ENCODE data around the gene PDIA5. TPM values are rescaled to one million over a fixed set of nuclear protein-coding genes. Genes with fewer than 3 reads are reported as not detected.

The PDIA5 gene
- total RNA-seq, 2 donors from 2014 or later: 28.0 to 33.2 TPM

DNA sequence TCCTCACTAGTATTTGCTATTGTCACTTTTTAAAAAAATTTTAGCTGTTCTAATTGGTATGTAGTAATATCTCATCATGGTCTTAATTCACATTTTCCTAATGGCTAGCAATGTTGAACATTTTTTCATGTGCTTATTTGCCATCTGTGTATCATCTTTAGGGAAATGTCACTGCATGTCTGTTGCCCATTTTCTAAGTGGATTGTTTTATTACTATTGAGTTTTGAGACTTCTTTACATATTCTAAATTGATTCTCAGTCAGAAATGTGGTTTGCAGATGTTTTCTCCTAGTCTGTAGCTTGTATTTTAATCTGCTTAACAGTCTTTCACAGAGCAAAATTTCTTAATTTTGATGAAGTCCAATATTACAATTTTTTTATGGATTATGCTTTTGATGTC, 101.3 kb downstream of the PDIA5 start:
- Histone ChIP-seq H3K4me3 (no peak overlapping the region), H3K9me3 (no peaks in the 10 kb centered on the region), H3K4me1 (ENCODE audit: control insufficient read depth in 1 of 2, low read depth in 2 of 2) (no peaks in the 10 kb centered on the region), H3K27ac (no peak overlapping the region), H3K36me3 (peaks cover 17% of the 10 kb centered on the region), H3K27me3 (replicated peaks; ENCODE audit: insufficient read depth) (no peaks in the 10 kb centered on the region)
- DNase-seq (ENCODE audit: low spot score) (no peak), ATAC-seq (ENCODE audit: insufficient number of reproducible peaks, low FRiP score, low read depth) (no peak)
- TF ChIP-seq, protein P1, sequence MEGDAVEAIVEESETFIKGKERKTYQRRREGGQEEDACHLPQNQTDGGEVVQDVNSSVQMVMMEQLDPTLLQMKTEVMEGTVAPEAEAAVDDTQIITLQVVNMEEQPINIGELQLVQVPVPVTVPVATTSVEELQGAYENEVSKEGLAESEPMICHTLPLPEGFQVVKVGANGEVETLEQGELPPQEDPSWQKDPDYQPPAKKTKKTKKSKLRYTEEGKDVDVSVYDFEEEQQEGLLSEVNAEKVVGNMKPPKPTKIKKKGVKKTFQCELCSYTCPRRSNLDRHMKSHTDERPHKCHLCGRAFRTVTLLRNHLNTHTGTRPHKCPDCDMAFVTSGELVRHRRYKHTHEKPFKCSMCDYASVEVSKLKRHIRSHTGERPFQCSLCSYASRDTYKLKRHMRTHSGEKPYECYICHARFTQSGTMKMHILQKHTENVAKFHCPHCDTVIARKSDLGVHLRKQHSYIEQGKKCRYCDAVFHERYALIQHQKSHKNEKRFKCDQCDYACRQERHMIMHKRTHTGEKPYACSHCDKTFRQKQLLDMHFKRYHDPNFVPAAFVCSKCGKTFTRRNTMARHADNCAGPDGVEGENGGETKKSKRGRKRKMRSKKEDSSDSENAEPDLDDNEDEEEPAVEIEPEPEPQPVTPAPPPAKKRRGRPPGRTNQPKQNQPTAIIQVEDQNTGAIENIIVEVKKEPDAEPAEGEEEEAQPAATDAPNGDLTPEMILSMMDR (IDR thresholded peaks at IDR 0.05): no peak

DNA sequence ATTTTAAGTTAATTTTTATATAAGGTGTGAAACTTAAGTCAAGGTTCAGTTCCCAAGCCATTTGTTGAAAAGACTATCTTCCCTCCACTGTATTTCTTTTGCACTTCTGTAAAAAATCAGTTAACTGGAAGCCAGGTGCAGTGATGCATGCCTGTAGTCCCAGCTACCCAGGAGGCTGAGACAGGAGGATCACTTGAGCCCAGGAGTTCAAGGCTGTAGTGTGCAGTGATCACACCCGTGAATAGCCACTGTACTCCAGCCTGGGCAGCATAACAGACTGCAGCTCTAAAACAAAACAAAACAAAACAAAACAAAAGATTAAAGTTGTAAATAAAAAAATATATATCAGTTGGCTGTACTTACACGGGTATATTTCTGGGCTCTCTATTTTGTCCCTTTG, 101.8 kb downstream of the PDIA5 start:
- H3K4me1 ChIP-seq (ENCODE audit: control insufficient read depth in 1 of 2, low read depth in 2 of 2): no peaks in the 10 kb centered on the region
- no peak for ATAC-seq (ENCODE audit: insufficient number of reproducible peaks, low FRiP score, low read depth)
- no peak overlapping the region for H3K4me3 ChIP-seq
- H3K27me3 ChIP-seq (replicated peaks; ENCODE audit: insufficient read depth): no peaks in the 10 kb centered on the region
- DNase-seq (ENCODE audit: low spot score): no peak
- TF ChIP-seq, protein P1 (IDR thresholded peaks at IDR 0.05): no peak
- H3K27ac ChIP-seq: no peak overlapping the region
- H3K36me3 ChIP-seq: peaks cover 17% of the 10 kb centered on the region
- no peaks in the 10 kb centered on the region for H3K9me3 ChIP-seq

DNA sequence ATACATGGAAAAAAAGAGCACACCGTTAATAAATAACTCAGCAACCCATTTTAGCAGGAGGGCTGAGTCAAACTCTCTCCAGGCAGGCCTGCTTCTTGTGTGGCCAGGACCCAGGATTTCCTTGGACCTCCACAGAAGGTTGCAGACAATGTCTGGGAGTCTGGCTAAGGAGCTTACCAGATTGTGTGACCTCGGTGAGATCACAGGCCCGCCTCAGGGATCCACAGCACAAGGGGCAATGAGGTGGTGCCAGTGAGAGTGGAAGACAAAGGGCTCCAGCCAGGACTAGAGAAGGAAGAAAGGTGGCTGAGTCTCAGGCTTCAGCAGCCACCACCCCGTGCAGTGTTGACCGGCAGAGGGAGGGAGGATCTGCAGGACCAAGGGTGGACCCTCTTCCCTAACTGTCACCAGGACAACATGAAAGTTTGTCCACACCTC, 102.7 kb downstream of the PDIA5 start:
- Histone ChIP-seq H3K27ac (no peak overlapping the region), H3K36me3 (peaks cover 10% of the 10 kb centered on the region), H3K4me3 (no peak overlapping the region), H3K4me1 (ENCODE audit: control insufficient read depth in 1 of 2, low read depth in 2 of 2) (no peaks in the 10 kb centered on the region), H3K9me3 (no peaks in the 10 kb centered on the region), H3K27me3 (replicated peaks; ENCODE audit: insufficient read depth) (no peaks in the 10 kb centered on the region)
- TF ChIP-seq, protein P1 (IDR thresholded peaks at IDR 0.05): no peak
- DNase-seq (ENCODE audit: low spot score) (no peak), ATAC-seq (ENCODE audit: insufficient number of reproducible peaks, low FRiP score, low read depth) (no peak)

DNA sequence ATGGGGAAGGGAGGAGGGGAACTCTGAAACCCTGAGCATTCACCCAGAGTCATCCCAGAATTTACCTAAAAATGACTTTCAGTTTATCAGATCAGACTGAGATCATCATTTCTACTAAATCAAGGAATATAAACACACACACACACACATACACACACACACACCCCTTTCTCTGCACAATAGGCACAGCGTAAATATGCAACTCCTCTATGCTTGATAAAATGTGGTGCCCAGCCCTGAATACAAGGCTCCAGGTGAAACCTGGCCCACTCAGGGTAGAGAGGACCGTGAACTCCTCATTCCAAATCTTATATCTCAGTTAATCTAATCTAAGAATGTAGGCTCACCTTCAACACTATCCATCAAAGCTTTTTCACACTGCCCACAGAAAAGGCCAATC, 103.1 kb downstream of the PDIA5 start:
- Histone ChIP-seq H3K27me3 (replicated peaks; ENCODE audit: insufficient read depth) (no peaks in the 10 kb centered on the region), H3K4me3 (no peak overlapping the region), H3K36me3 (peaks cover 7% of the 10 kb centered on the region), H3K27ac (no peak overlapping the region), H3K4me1 (ENCODE audit: control insufficient read depth in 1 of 2, low read depth in 2 of 2) (no peaks in the 10 kb centered on the region), H3K9me3 (no peaks in the 10 kb centered on the region)
- TF ChIP-seq, protein P1 (IDR thresholded peaks at IDR 0.05): no peak
- ATAC-seq (ENCODE audit: insufficient number of reproducible peaks, low FRiP score, low read depth) (no peak), DNase-seq (ENCODE audit: low spot score) (no peak)

DNA sequence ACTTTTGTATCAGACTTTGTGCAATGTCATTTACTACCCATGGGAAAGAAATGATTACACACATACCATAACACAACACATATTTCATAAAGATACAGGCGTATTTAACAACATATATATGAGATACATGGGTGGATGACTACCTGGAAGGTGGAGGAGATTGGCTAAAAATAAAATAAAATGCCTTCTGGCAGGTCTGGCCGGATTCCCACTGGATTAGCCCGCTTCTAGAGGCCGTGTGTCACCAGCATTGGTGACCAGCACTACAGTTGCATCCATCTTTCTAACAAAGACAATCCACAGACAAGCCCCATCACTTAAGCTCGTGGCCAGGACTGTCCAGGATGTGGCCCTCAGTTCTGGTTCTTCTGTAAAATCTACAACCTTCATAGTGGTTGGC, 114.0 kb downstream of the PDIA5 start:
- TF ChIP-seq, protein P1 (IDR thresholded peaks at IDR 0.05): no peak
- DNase-seq (ENCODE audit: low spot score): no peak

More for the DNA sequence above, 114.0 kb downstream of the PDIA5 start:
- H3K9me3 ChIP-seq: peaks cover 4% of the 10 kb centered on the region
- H3K4me3 ChIP-seq: no peak overlapping the region
- no peaks in the 10 kb centered on the region for H3K4me1 ChIP-seq (ENCODE audit: control insufficient read depth in 1 of 2, low read depth in 2 of 2)
- H3K36me3 ChIP-seq: no peaks in the 10 kb centered on the region
- no peaks in the 10 kb centered on the region for H3K27me3 ChIP-seq (replicated peaks; ENCODE audit: insufficient read depth)
- no peak for ATAC-seq (ENCODE audit: insufficient number of reproducible peaks, low FRiP score, low read depth)
- no peak overlapping the region for H3K27ac ChIP-seq
